Brain microvascular endothelial cell (primary cell): ENCODE measurements around the gene PCK2.

Experiments used
- DNase-seq: peaks from one replicate; pipeline ENCODE4 v3.0.0-alpha.2; 2020
- H3K27ac ChIP-seq: fragments of 250-450 bp; sonication (Bioruptor Pico); 2 replicates; pipeline ENCODE4 v1.5.1; 2020; ENCODE audit warnings: mild to moderate bottlenecking, moderate library complexity
- H3K27me3 ChIP-seq: fragments of 250-450 bp; sonication (Bioruptor Pico); replicated peaks from 2 replicates; pipeline ENCODE4 v1.5.1; 2020; ENCODE audit warnings: mild to moderate bottlenecking
- H3K36me3 ChIP-seq: fragments of 250-450 bp; sonication (Bioruptor Pico); replicated peaks from 2 replicates; pipeline ENCODE4 v1.5.1; 2020; ENCODE audit warnings: mild to moderate bottlenecking
- H3K4me3 ChIP-seq: 2 replicates; pipeline ENCODE4 v1.5.1; 2011; ENCODE audit warnings: low read depth, mild to moderate bottlenecking, control low read depth, low read length, moderate library complexity
- in situ Hi-C: cut with HindIII; loops from 2 replicates; pipeline ENCODE4 v1.10.0; 2017; ENCODE audit warnings: low sequenced_read_pairs, low pct_ligation_motif_present
- TF ChIP-seq, protein P1 (sequence below): IDR thresholded peaks from 2 replicates; pipeline ENCODE4 v1.5.1; 2011; ENCODE audit warnings: low read depth, mild to moderate bottlenecking, moderate library complexity, low read length, control low read depth, inconsistent platforms; ENCODE audit errors: missing control alignments

Gene PCK2

GRCh38 chr14:24064856-24065255, 29.3 kb upstream of the PCK2 start:
- Histone ChIP-seq H3K36me3 (no peaks in the 10 kb centered on the region), H3K27me3 (peaks cover 2% of the 10 kb centered on the region)
- TF ChIP-seq, protein P1, sequence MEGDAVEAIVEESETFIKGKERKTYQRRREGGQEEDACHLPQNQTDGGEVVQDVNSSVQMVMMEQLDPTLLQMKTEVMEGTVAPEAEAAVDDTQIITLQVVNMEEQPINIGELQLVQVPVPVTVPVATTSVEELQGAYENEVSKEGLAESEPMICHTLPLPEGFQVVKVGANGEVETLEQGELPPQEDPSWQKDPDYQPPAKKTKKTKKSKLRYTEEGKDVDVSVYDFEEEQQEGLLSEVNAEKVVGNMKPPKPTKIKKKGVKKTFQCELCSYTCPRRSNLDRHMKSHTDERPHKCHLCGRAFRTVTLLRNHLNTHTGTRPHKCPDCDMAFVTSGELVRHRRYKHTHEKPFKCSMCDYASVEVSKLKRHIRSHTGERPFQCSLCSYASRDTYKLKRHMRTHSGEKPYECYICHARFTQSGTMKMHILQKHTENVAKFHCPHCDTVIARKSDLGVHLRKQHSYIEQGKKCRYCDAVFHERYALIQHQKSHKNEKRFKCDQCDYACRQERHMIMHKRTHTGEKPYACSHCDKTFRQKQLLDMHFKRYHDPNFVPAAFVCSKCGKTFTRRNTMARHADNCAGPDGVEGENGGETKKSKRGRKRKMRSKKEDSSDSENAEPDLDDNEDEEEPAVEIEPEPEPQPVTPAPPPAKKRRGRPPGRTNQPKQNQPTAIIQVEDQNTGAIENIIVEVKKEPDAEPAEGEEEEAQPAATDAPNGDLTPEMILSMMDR: no peak

GRCh38 chr14:24065408-24065807, 28.7 kb upstream of the PCK2 start:
- no peak overlapping the region for H3K4me3 ChIP-seq
- no peak overlapping the region for H3K27ac ChIP-seq
- no peak for DNase-seq
- TF ChIP-seq, protein P1: no peak
- no peaks in the 10 kb centered on the region for H3K36me3 ChIP-seq
- H3K27me3 ChIP-seq: peaks cover 6% of the 10 kb centered on the region
- in situ Hi-C loops: no loop called here

More at GRCh38 chr14:24064856-24065255, 29.3 kb upstream of the PCK2 start:
- H3K27ac ChIP-seq: no peak overlapping the region
- no peak overlapping the region for H3K4me3 ChIP-seq
- DNase-seq: no peak
- in situ Hi-C loops: no loop called here

- no peaks in the 10 kb centered on the region for H3K36me3 ChIP-seq
- TF ChIP-seq, protein P1: no peak
- peaks cover 6% of the 10 kb centered on the region for H3K27me3 ChIP-seq
- no peak overlapping the region for H3K27ac ChIP-seq
- no peak for DNase-seq
- H3K4me3 ChIP-seq: no peak overlapping the region
- in situ Hi-C loops: no loop called here
Measured at GRCh38 chr14:24066496-24067132, 27.5 kb upstream of the PCK2 start.

- no peak for DNase-seq
- in situ Hi-C loops: no loop called here
- no peaks in the 10 kb centered on the region for H3K36me3 ChIP-seq
- H3K27ac ChIP-seq: no peak overlapping the region
- no peak overlapping the region for H3K4me3 ChIP-seq
- TF ChIP-seq, protein P1: no peak
- peaks cover 6% of the 10 kb centered on the region for H3K27me3 ChIP-seq
Measured at GRCh38 chr14:24067133-24068082, 26.7 kb upstream of the PCK2 start.

DNA sequence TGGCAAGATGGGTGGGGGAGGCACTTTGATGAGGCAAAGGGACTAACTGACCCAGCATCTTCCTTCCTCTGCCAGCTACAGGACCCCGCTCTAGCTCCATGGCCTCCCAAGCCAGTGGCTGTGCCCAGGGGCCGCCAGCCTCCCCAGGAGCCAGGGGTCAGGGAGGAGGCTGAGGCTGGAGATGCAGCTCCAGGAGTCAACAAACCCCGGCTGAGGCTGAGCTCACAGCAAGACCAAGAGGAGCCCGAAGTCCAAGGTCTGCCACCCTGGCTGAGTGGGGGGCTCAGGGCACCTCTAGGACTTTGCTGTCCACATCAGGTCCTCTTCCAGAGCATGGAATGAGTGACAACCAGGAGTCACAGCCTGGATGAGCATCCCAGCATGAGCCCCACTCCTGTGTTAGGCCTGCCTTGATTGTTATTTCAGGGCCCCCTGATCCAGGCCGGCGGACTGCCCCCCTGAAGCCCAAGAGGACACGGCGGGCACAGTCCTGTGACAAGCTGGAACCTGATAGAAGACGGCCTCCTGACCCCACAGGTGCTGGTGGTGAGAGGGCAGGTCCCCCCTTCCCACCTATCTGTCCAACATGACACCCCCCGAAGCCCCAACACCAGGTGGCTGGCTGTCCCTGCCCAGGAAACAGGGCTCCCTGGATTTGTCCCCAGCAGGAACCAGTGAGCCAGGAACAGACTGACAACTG, 25.2 kb upstream of the PCK2 start:
- no peak for DNase-seq
- Histone ChIP-seq H3K27ac (no peak overlapping the region), H3K4me3 (no peak overlapping the region), H3K27me3 (peaks cover 6% of the 10 kb centered on the region), H3K36me3 (no peaks in the 10 kb centered on the region)
- in situ Hi-C loops: no loop called here
- TF ChIP-seq, protein P1: no peak
